Lower leg skin (tissue), 4 donors: Measurements from ENCODE around the gene ATG12. TPM values are rescaled to one million over a fixed set of nuclear protein-coding genes. Genes with fewer than 3 reads are reported as not detected.

Source experiments
- DNase-seq, 2 donors: peaks; one replicate each; pipeline ENCODE4 v3.0.0-alpha.2; 2019; ENCODE audit warnings: low spot score in 2 of 2
- H3K4me3 ChIP-seq: fragments of 200-600 bp; sonication (generic); 2 replicates; pipeline ENCODE4 v1.5.1; 2017; ENCODE audit warnings: mild to moderate bottlenecking, low read depth; ENCODE audit not compliant: poor library complexity, severe bottlenecking
- CTCF ChIP-seq, 3 donors: fragments of 450-650 bp; IDR thresholded peaks; one replicate each; pipeline ENCODE4 v1.5.1; 2016; ENCODE audit warnings: antibody characterized with exemption in 3 of 3, mild to moderate bottlenecking in 3 of 3, moderate library complexity in 2 of 3
- POLR2A ChIP-seq, 2 donors: fragments of 450-650 bp; IDR thresholded peaks; one replicate each; pipeline ENCODE4 v1.6.1; 2016 to 2017; ENCODE audit warnings: antibody characterized with exemption in 2 of 2, mild to moderate bottlenecking in 1 of 2, moderate library complexity in 1 of 2
- WGBS, 2 donors: methylation state at CpG; one replicate each; pipeline ENCODE4 v1.1.5; 2018; 5-methylcytosine and 5-hydroxymethylcytosine counted together
- intact Hi-C: fragments of 100-400 bp; cut with DNase I; formaldehyde crosslinking; loops from one replicate; pipeline ENCODE4 v1.15.0; 2023; ENCODE audit warnings: low total_unique reads
- total RNA-seq, 4 donors: library from RNA; depleted of rRNA; stranded (reverse); fragments of >200 nt; gene quantifications; one replicate each; pipeline ENCODE4 v1.1.0, GENCODE V29; 2016

The ATG12 gene
- total RNA-seq, 4 donors from 2014 or later, result 29.7 to 52.7 (median 34.8) TPM

- no peak for TF ChIP-seq CTCF (IDR thresholded peaks at IDR 0.05)
- no peak for TF ChIP-seq POLR2A (IDR thresholded peaks at IDR 0.05)
- WGBS, 2 donors, result 94% methylated on average over 1 of the region's 1 CpG
- DNase-seq, result no peak
- intact Hi-C loops, result no loop called here
- H3K4me3 ChIP-seq, result no peak overlapping the region
These were observed 32.0 kb upstream of the ATG12 start for GRCh38 chr5:115873392-115873791.

GRCh38 chr5:115872447-115872846 is 31.1 kb upstream of the ATG12 start:
- TF ChIP-seq POLR2A (IDR thresholded peaks at IDR 0.05) (no peak), CTCF (IDR thresholded peaks at IDR 0.05) (no peak)

GRCh38 chr5:115869256-115869795 is 28.0 kb upstream of the ATG12 start:
- intact Hi-C loops, result no loop called here
- WGBS, 2 donors, result 83 to 92% methylated on average over 3 of the region's 3 CpGs
- DNase-seq, result no peak
- TF ChIP-seq POLR2A (IDR thresholded peaks at IDR 0.05) (no peak), CTCF (IDR thresholded peaks at IDR 0.05) (no peak)
- no peak overlapping the region for H3K4me3 ChIP-seq

More at GRCh38 chr5:115872447-115872846, 31.1 kb upstream of the ATG12 start:
- intact Hi-C loops, result no loop called here
- 94 to 95% methylated on average over 2 of the region's 2 CpGs for WGBS, 2 donors
- no peak for DNase-seq
- no peak overlapping the region for H3K4me3 ChIP-seq

GRCh38 chr5:115859378-115859777 is 18.0 kb upstream of the ATG12 start:
- intact Hi-C loops, result no loop called here
- no peak for DNase-seq
- TF ChIP-seq POLR2A (IDR thresholded peaks at IDR 0.05) (no peak), CTCF (IDR thresholded peaks at IDR 0.05) (no peak)
- H3K4me3 ChIP-seq, result no peak overlapping the region

- intact Hi-C loops, result no loop called here
- WGBS, 2 donors, result 76 to 86% methylated on average over 3 of the region's 3 CpGs
- DNase-seq, result no peak
- no peak for TF ChIP-seq POLR2A (IDR thresholded peaks at IDR 0.05)
- TF ChIP-seq CTCF (IDR thresholded peaks at IDR 0.05), result no peak
- no peak overlapping the region for H3K4me3 ChIP-seq
These were observed 17.0 kb upstream of the ATG12 start for GRCh38 chr5:115858396-115858795.
